NCI-H2227 (cell line): ENCODE results near the gene FGB.
A peak's percentile ranks its signal among the peaks of the same experiment; 100 is the strongest.

Source experiments
- DNase-seq: peaks from one replicate; lab custom pipeline; 2025; ENCODE audit not compliant: unreplicated experiment; lab: John Stamatoyannopoulos, UW

Gene FGB

DNA sequence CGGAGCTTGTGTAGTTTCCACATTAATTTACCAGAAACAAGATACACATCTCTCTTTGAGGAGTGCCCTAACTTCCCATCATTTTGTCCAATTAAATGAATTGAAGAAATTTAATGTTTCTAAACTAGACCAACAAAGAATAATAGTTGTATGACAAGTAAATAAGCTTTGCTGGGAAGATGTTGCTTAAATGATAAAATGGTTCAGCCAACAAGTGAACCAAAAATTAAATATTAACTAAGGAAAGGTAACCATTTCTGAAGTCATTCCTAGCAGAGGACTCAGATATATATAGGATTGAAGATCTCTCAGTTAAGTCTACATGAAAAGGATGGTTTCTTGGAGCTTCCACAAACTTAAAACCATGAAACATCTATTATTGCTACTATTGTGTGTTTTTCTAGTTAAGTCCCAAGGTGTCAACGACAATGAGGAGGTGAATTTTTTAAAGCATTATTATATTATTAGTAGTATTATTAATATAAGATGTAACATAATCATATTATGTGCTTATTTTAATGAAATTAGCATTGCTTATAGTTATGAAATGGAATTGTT, at the start of gene FGB:
TSS of gene FGB (plus strand) at position 315 of the 558 bp plus-strand sequence. CDS start at position 323, 8 bp downstream.
- no peak for DNase-seq

DNA sequence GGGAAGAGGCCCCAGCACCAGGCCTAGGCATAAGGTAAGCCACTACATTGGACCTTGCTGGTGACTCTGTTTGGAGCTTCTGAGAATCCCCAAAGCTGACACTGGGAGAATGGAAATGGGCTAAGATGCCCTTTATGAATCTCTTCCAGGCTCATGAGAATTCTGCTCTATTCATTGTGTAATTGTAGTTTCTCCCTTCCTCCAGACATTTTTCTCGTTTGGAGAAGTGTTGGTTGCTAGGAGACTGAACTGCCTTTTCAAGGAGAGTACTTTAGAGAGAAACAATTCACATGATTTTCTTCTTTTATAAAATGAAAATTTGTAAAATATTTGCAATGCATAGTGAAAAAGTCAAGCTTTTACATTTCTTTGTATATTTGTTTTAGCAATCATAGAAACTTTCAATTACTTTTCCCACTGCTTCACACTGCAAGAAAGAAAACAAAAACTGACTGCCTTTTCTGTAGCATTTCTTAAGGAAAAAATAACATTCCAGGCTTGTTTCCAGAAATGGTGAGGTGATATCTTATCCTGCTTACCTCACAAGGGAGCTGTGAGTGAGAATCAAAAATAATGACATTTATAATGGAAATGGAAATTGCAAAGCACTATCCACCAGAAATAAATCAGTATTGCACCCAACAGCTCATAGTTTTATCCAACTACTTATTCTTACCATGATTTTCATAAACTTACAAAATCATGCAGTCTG, 46.3 kb upstream of the FGB start:
- DNase-seq, result peak; percentile 10

DNA sequence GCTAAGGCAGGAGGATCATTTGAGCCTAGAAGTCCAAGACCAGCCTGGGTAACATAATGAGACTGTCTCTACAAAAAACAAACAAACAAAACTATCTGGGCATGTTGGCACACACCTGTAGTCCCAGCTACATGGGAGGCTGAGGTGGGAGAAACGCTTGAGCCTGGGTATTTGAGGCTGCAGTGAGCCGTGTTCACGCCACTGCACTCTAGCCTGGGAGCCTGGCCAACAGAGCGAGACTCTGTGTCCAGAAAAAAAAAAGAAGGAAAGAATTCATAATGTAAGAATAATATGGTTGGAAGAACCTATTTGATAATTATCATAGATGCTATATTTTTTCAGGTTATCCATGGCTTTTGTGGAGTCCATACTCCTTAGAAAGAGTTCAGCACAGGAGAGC, 45.2 kb upstream of the FGB start:
- DNase-seq, result no peak

DNA sequence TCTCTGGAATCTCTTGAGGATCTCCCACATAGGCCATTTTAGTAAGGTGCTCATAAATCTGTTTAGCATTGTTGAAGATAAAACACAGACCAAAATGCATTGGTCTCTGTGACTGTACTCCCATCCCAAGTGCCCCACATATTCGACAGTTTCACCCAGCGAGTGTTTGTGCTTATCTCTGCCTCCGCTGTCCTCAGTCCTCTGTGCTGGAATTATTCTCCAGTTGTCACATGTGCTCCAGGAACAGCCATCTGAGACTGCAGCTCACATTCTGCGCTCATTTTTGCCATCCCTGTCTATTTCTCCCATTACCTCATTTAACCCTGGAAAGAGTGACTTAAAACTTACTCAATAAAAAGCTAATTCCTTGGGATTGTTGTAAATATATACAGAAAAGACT, 43.6 kb upstream of the FGB start:
- DNase-seq, result no peak

DNA sequence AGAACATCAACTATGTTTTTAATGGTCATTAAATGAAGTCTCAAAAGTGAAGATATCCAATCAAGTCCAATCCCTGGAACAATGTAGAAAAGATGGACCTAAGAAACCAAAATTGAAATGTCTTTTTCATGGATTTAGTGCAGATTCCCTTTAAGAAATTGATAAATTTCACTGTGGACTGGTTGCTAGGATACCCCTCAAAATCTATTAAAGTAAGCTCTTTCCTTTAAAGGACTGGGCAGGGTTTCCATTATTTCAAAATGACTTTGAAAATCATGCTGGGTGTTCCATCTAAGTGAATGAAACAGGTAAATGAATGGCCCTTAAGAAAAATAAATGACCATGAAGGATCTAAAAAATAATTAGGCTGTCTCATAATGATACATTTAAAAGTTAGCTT, 41.2 kb upstream of the FGB start:
- DNase-seq, result no peak

DNA sequence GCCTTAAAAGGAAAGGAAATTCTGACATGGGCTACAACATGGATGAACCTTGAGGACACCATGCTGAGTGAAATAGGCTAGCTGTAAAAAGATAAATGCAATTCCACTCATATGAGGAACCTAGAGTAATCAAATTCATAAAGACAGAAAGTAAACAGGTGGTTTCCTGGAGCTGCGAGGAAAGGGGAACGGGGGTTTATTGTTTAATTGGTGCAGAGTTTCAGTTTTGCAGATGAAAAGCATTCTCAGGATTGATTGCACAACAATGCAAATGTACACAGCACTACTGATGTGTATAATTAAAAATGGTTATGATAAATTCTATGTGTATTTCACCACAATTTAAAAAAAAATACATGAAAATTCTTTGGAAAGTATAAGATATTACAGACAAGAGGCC, 36.7 kb upstream of the FGB start:
- no peak for DNase-seq

DNA sequence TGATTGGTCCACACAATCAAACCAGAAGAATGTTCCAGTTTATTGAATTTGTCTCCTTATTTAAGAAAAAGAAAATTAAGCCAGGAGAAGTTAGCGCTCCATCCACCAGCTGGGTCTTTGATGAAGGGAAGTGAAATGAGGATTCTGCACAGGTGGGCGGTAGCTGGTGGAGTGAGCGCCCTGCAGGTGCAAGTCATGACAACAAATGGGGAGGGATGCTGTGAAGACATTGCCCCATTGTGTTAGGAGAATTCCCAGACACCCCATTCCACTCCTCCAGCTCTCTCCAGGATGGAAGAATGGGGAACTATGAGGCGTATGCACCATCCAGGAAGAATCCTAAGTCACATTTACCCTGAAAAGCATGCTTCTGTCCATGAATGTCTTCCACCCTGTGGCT, 35.5 kb upstream of the FGB start:
- no peak for DNase-seq

DNA sequence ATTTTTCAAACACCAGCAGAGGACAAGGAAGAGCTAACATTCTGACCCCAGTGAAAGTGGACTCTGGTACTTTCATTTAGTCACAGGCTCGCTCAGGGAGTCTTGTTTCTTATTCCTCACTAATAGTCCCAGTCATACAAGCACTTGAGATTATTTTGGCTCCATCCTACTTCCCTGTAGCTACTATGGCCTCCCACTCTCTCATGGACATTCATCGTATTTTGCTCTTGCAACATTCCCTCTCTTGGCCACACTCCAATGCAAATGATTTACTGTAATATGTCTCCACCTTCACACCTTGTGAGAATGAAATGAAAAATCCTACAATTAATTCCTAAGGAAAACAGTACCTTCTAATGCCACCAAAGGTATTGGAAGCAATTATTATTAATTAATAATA, 33.9 kb upstream of the FGB start:
- no peak for DNase-seq

DNA sequence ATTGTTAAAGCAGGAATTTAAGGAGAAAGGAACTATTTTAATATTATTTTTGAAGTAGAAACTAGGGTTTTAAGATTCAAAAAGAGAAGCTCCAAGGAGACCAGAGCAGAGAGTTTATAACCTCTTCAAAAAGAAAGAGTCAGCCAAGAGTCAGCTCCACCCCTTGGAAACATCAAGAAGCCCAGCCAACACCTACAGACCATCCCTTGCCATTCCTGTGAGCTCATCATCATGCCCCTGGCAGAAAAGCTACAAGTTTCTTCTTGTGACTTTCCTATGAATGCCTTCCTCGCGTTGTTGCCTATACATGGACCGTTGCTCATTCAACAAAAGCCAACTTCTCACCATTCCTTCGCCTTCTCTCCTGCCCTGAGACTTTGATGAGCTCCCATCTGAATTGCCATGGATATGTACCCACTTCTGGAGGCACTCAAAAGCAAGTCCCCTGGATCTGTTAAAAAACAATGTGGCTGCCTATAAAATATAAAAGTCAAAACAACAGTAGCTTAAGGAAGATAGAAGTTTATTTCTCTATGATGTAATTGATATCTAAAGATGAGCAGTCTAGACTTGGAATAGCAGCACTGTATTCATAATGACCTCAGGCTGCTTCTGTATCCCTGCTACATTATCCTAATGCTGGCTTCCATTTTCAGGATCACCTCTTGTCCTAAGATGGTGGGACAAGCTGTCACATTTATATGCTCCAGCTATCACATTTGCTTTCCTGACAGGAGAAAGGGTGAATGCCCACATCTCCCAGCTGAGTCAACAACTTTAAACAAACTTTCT, 32.9 kb upstream of the FGB start:
- DNase-seq, result no peak

DNA sequence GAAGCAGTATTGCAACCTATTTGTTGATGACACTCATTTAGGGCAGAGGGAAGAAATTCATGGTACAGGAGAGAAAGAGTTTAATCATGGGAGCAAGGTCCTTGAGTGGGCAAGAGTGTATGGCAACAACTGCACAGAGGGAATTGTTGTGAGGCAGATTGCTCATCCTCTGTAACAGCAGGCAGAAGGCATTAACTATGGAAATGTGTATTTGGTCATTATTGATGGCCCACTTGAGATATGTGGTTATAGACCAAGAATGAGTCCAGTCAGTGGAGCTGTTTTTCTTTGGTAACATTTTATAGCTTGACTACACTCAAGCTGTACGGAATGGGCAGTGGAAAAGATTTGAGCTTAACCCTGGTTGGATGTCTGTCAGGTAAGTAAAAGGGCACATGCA, 28.5 kb upstream of the FGB start:
- DNase-seq, result no peak

DNA sequence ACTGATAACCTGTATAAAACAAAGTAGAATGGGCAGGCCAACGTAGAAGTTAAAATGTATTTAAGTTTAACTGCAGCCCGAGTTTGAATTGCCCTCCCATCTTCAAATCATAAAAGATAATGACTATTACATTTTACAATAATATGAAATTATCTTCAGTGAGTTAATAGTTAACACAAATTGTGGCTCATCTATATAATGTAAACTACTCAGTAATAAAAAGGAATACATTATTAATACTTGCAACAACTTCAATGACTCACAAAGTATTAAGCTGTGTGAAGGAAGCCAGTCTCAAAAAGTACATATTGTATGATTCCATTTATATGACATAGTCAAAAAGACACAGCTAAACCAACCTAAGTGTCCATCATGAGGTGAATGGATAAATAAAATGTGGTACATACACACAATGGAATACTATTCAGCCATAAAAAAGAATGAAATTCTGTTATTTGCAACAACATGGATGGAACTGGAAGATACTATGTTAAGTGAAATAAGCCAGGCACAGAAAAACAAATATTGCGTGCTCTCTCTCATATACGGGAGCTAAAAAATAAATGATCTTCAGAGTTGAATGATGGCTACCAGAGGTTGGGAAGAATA, 20.4 kb upstream of the FGB start:
- DNase-seq, result no peak

DNA sequence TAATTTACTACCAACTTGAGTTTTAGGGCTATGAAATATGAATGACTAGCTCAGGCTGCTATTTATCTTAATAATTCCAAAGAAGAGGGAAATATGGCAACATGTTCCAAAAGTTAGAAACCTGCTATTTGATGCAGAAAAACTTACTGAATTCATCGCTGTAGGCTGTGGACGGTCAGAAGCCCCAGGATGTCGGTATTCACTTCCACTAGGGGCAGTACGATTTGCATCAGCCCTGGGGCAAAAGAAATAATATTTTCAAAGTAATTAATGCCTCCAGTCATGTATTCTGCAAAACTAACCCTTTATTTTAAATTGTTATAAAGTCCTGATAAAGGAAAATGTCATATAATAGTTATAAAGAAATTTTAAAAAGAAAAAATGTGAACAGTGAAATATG, 17.1 kb upstream of the FGB start:
- no peak for DNase-seq

DNA sequence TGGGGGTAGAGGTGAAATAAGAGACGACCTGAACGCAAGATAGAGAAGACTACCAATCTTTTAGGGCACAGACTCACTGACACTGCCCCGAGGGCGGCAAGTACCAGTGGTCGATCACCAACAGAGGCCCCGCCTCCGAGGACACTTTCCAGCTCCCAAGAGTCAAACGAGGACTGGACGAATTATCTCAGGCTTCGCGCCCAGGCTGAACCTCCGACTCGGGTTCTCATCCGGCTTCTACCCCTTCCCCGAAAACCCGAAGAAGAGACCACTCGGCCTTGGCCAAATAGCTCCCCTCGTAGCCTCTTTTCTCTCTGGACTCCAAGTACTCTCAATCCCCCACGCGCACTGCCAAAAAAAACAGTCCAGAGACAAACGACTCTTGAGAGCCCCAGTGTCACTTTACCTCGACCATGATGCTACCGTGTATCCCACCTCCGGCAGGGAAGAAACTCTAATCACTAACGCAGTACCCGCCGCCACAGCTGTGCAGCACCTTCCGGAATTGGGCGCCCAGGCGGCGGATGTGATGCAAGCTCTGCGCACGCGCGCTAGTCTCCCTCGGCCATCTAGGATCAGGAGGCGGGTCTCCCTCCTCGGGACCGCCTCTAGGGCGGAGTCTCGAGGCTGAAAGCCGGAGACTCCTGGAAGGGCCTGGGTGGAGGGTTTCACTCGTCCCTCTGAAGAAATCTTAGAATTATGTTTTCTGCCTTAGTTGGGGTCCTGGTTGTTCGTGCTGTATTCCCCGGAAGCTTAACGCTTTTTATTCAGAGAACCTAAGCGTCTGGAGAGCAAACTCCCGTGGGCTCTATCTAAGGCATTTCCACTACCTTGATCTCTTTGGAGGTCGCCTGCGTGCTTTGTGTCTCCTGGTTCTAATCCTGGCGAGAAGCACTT, 12.7 kb upstream of the FGB start, which contains the start of gene PLRG1:
TSS of gene PLRG1 (minus strand) at position 507 of the 897 bp plus-strand sequence. CDS start at position 415, 92 bp downstream.
- DNase-seq, result peak; percentile 97

DNA sequence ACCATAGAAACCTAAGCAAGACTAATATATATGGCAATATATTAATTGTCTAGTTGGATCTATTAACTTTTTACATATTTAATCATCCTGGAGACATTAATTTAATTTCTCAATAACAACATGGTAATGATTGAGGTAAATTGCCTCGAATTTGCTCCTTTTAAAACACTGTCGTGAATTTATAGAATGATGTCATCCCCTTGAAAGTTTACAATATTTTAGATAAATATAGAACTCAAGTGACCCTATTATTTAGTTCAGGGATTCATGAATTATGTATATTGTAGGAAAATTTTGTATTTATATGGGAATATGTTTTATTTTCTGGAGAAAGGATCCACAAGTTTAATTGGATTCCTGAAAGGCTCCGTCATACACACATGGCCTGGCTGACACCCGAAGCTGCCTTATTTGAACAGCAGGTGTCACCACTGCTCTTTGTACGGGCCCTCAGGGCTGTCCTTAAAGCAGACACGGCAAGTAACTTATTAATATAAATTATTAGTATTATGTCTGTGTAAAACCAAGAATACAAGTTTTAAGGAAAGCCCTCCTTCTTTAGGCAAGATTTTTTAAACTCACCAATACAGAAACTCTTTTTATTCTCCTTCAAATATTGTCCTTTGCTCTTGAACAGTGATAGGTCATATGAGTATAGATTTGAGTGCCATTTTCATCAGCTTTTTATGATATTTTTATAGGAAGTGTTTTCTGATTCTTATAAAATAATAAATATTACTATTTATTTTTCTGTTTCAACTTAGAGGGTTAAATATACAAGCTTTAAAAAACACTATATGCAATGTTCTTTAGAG, 10.7 kb upstream of the FGB start:
- peak; percentile 56 for DNase-seq

DNA sequence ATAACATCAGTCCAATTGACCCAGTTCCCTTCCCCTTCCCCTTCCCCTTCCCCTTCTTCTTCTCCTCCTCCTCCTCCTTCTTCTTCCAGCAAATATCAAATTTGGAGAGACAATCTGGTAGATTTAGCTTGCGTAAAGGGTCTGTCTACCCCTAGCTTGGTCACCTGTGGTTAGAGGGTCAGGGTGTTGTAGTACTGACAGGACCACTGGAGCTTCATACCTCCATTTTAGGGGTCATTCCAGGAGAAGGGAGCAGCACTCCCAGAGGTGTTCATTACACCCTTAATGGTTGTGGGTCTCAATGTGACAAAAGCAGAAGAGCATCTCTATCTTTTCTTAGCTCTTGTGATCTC, 3.7 kb upstream of the FGB start:
- no peak for DNase-seq

DNA sequence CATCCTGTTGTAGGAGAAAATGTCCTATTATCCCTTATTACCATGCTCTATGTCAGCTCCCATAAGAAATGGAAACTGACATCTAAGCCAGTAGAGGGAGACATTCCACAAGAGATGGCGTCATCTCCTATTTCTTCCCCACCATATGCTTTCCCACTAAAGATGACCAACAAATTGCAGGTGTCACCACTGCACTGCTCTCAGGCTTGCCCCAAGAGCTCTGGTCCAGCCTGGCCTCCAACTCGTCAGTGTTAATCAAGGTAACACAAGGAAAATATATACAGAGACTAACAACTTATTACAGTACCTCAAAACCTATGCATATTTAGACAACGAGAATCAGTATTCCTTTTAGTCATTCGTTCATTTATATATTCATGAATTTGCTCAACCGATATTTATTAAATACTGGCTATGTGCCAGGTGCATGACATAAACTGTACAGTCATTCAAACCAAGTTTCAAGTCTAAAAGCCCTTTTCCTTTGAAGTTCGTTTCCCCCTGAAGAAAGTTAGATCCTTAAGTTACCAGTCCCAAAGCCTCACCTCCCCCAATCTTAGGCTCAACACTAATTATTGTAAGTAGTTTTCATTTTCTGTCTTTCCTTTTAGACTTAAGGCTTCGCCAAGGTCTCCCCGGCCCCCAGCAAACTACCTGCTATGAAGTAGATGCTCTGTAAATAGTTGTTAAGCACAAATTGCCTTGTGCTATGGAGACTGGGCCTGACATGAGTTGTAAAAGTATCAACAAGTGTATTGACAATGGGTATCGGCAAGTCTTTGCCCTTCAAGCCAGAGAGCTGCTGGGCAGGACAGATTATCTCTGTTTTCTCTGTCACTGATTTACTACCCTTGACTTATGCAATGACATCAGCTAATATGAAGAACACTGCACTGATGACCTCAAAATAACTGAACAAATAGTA, 3.1 kb upstream of the FGB start:
- DNase-seq, result peak; percentile 57

DNA sequence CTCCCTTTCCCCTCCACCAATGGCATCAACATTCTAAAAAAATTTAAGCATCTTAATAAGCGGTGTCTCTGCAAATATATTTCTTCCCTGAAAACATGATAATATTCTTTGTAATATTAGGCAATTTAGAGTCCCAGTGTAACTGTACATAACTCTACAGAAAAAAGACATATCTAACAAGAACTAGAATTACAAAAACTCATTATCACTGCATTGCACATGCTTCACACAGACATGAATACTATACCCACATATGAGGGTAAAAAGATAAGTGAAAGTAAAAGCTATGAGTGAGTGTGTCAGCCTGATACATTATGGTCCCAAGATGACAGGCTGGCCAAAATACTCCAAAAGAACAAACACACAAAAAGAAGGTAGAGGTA, 2.4 kb upstream of the FGB start:
- no peak for DNase-seq

DNA sequence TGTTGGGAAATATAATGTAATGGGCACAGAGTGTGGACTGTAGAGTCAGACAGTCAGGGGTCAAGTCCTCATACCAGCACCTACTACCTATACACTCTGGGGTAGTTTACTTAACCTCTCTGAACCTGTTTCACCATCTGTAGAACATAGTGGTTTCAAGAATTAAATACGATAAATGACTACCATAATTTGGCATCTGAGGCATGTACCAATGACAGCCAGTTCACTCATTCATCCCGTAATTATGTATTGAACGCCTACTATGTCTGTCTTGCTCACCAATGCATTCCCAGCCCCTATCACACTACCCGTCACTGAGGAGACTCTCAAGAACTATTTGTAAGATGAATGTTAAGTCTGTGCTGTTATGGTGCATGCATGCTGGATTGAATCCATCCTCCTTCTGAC, 2.0 kb upstream of the FGB start:
- no peak for DNase-seq

DNA sequence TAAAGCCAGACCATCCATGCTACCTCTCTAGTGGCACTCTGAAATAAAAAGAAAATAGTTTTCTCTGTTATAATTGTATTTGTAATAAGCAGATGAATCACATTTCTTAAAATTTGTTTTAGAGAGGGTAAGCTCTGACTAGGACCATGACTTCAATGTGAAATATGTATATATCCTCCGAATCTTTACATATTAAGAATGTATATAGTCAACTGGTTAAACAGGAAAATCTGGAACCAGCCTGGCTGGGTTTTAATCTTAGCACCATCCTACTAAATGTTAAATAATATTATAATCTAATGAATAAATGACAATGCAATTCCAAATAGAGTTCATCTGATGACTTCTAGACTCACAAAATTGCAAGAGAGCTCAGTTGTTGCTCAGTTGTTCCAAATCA, 1.5 kb downstream of the FGB start:
- DNase-seq, result no peak
